SIG-M5 treated with dmso at 0.1 percent for 504 hours (cell line): Measurements from ENCODE around the gene PGC.

Source experiments
- DNase-seq: peaks from one replicate; lab custom pipeline; 2025; ENCODE audit not compliant: unreplicated experiment; lab: John Stamatoyannopoulos, UW

Gene PGC

GRCh38 chr6:41732149-41732548 is 15.0 kb downstream of the PGC start:
- DNase-seq, result no peak

GRCh38 chr6:41731561-41732086 is 15.6 kb downstream of the PGC start:
- DNase-seq, result no peak

GRCh38 chr6:41730531-41731436 is 16.4 kb downstream of the PGC start:
- no peak for DNase-seq

GRCh38 chr6:41729624-41730023 is 17.6 kb downstream of the PGC start:
- DNase-seq, result no peak

- no peak for DNase-seq
Measured at GRCh38 chr6:41728954-41729353, 18.2 kb downstream of the PGC start.

- no peak for DNase-seq
Measured at GRCh38 chr6:41728073-41728936, 18.9 kb downstream of the PGC start.

GRCh38 chr6:41727705-41728072 is 19.5 kb downstream of the PGC start:
- DNase-seq, result no peak

- DNase-seq, result no peak
Measured at GRCh38 chr6:41726876-41727275, 20.3 kb downstream of the PGC start.

GRCh38 chr6:41724586-41725501 is 22.4 kb downstream of the PGC start:
- DNase-seq, result no peak

- no peak for DNase-seq
Measured at GRCh38 chr6:41724228-41724580, 23.0 kb downstream of the PGC start.

GRCh38 chr6:41723530-41724227 is 23.5 kb downstream of the PGC start:
- peak; percentile 92 for DNase-seq

- DNase-seq, result no peak
Measured at GRCh38 chr6:41722969-41723529, 24.1 kb downstream of the PGC start.

GRCh38 chr6:41721414-41721813 is 25.8 kb downstream of the PGC start:
- no peak for DNase-seq

- DNase-seq, result no peak
Measured at GRCh38 chr6:41720783-41721182, 26.4 kb downstream of the PGC start.

GRCh38 chr6:41720262-41720620 is 27.0 kb downstream of the PGC start:
- DNase-seq, result no peak

GRCh38 chr6:41719436-41720261 is 27.5 kb downstream of the PGC start:
- no peak for DNase-seq

GRCh38 chr6:41718828-41719227 is 28.4 kb downstream of the PGC start:
- no peak for DNase-seq

- no peak for DNase-seq
Measured at GRCh38 chr6:41717392-41717736, 29.8 kb downstream of the PGC start.
